ENCODE measurements around the gene XIRP2. TPM values are rescaled to one million over a fixed set of nuclear protein-coding genes. Genes with fewer than 3 reads are reported as not detected.

XIRP2 gene
- total and polyA plus RNA-seq, 10 of the 15 experiments (the other 5 are each of a cell fraction or from before 2014, with no cell fraction given) = 0.03 TPM; not detected in 9

DNA sequence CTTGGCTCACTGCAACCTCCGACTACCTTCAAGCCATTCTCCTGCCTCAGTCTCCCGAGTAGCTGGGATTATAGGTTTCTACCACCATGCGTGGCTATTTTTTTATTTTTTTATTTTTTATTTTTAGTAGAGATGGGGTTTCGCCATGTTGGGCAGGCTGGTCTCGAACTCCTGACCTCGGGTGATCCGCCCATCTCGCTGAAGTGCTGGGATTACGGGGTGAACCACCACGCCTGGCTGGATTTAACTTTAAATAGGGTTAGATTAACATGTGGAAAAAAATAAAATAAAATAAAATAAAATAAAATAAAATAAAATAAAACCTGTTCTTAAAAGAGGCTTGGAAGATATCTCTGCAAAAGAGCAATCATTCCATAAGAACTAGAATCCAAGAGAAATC is 170.9 kb downstream of the XIRP2 start:
- ChIA-PET CTCF (no interaction called here), SMC1A (ENCODE audit: uncharacterized antibody, unreplicated experiment) (no interaction called here), POLR2A (interaction anchor here (0.7 kb wide), 1 partner anchor 1047 kb away, joined by 5 read pairs; no protein-coding TSS in a partner anchor), RAD21 (ENCODE audit: unreplicated experiment) (no interaction called here)
- intact Hi-C loops (cut with micrococcal nuclease; ENCODE audit: unreplicated experiment) = no loop called here
- no peak overlapping the region for H3K4me3 ChIP-seq
- in situ Hi-C loops (cut with MboI) = no loop called here
- no peak overlapping the region for H2AFZ ChIP-seq (ENCODE audit: control insufficient read depth, low read depth, low read length)
- ATAC-seq = no peak
- H3K9ac ChIP-seq (ENCODE audit: control insufficient read depth, insufficient read depth, low read length) = no peak overlapping the region
- H4K20me1 ChIP-seq (ENCODE audit: control insufficient read depth, insufficient read depth) = no peaks in the 10 kb centered on the region
- H3K27me3 ChIP-seq (replicated peaks in 1 of 2; ENCODE audit: control insufficient read depth in 2 of 2, insufficient read depth in 2 of 2, low read length in 1 of 2) = no peaks in the 10 kb centered on the region
- no peak overlapping the region for H3K27ac ChIP-seq (ENCODE audit: control insufficient read depth, insufficient read depth)
- no peaks in the 10 kb centered on the region for H3K4me1 ChIP-seq (ENCODE audit: control insufficient read depth, insufficient read depth, low read length)
- no peak overlapping the region for H3K4me2 ChIP-seq (ENCODE audit: control insufficient read depth, insufficient read depth)
- BruUV-seq (replicated peaks) = no TSS peak
- no peaks in the 10 kb centered on the region for H3K36me3 ChIP-seq (ENCODE audit: control insufficient read depth in 2 of 2, insufficient read depth in 2 of 2, low read length in 1 of 2)
- H3K79me2 ChIP-seq (ENCODE audit: control insufficient read depth, insufficient read depth, low read length) = no peaks in the 10 kb centered on the region
- no peak for DNase-seq (ENCODE audit: low read depth, low spot score)
- H3K9me3 ChIP-seq (replicated peaks; ENCODE audit: control insufficient read depth, insufficient read depth, low read length) = no peaks in the 10 kb centered on the region
- 19% methylated on average over 10 of the region's 10 CpGs for WGBS (ENCODE audit: insufficient coverage, insufficient replicate concordance, low lambda C conversion rate, missing lambda C conversion rate)
- FAIRE-seq = no peak
- TF ChIP-seq CEBPB (IDR thresholded peaks at IDR 0.05; ENCODE audit: borderline replicate concordance in 1 of 2, low read depth in 2 of 2, low read length in 2 of 2) (no peak), ZNF217 (IDR thresholded peaks at IDR 0.05) (no peak), POLR2A (IDR thresholded peaks at IDR 0.05; ENCODE audit: low read depth, low read length) (no peak), GABPA (IDR thresholded peaks at IDR 0.05; ENCODE audit: low read depth) (no peak), RAD51 (IDR thresholded peaks at IDR 0.05) (no peak), EZH2 (IDR thresholded peaks at IDR 0.05; ENCODE audit: borderline replicate concordance, control insufficient read depth, low read depth, low read length) (no peak), ZNF622 (IDR thresholded peaks at IDR 0.05) (no peak), ETV6 (conservative IDR thresholded peaks at IDR 0.05 in 1 of 2, IDR thresholded peaks at IDR 0.05 in 1 of 2; ENCODE audit: borderline replicate concordance in 1 of 2, low read depth in 1 of 2) (no peak), NFYB (IDR thresholded peaks at IDR 0.05; ENCODE audit: insufficient read depth, low read depth, low read length) (no peak), CEBPZ (IDR thresholded peaks at IDR 0.05; ENCODE audit: low read depth, low read length) (no peak), RAD21 (IDR thresholded peaks at IDR 0.05; ENCODE audit: insufficient read depth, low read depth, low read length) (no peak), BRCA1 (IDR thresholded peaks at IDR 0.05; ENCODE audit: low read depth, low read length) (no peak), SMARCA5 (IDR thresholded peaks at IDR 0.05) (no peak), SIN3A (IDR thresholded peaks at IDR 0.05; ENCODE audit: low read depth, low read length) (no peak), POU2F2 (IDR thresholded peaks at IDR 0.05; ENCODE audit: borderline replicate concordance, low read depth, low read length) (no peak)
- TF ChIP-seq, protein P1, sequence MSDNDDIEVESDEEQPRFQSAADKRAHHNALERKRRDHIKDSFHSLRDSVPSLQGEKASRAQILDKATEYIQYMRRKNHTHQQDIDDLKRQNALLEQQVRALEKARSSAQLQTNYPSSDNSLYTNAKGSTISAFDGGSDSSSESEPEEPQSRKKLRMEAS (IDR thresholded peaks at IDR 0.05; ENCODE audit: low read depth, low read length) = no peak
- TF ChIP-seq, protein P2, sequence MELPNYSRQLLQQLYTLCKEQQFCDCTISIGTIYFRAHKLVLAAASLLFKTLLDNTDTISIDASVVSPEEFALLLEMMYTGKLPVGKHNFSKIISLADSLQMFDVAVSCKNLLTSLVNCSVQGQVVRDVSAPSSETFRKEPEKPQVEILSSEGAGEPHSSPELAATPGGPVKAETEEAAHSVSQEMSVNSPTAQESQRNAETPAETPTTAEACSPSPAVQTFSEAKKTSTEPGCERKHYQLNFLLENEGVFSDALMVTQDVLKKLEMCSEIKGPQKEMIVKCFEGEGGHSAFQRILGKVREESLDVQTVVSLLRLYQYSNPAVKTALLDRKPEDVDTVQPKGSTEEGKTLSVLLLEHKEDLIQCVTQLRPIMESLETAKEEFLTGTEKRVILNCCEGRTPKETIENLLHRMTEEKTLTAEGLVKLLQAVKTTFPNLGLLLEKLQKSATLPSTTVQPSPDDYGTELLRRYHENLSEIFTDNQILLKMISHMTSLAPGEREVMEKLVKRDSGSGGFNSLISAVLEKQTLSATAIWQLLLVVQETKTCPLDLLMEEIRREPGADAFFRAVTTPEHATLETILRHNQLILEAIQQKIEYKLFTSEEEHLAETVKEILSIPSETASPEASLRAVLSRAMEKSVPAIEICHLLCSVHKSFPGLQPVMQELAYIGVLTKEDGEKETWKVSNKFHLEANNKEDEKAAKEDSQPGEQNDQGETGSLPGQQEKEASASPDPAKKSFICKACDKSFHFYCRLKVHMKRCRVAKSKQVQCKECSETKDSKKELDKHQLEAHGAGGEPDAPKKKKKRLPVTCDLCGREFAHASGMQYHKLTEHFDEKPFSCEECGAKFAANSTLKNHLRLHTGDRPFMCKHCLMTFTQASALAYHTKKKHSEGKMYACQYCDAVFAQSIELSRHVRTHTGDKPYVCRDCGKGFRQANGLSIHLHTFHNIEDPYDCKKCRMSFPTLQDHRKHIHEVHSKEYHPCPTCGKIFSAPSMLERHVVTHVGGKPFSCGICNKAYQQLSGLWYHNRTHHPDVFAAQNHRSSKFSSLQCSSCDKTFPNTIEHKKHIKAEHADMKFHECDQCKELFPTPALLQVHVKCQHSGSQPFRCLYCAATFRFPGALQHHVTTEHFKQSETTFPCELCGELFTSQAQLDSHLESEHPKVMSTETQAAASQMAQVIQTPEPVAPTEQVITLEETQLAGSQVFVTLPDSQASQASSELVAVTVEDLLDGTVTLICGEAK (IDR thresholded peaks at IDR 0.05; ENCODE audit: borderline replicate concordance) = no peak
